Activated CD4-positive, alpha-beta T cell treated with anti-CD3 and anti-CD28 coated beads for 36 hours (primary cell): Measurements from ENCODE around the gene VPS25. TPM values are rescaled to one million over a fixed set of nuclear protein-coding genes. Genes with fewer than 3 reads are reported as not detected.
"Not testable (repeated sequence)": the region's sequence is repeated elsewhere in the genome, so short reads cannot be mapped to it uniquely, and the experiment has no call there.

Source experiments
- ATAC-seq: fragments of 200-7000 bp; cut with Tn5 transposase; one replicate; pipeline ENCODE4 v1.10.0; 2021; ENCODE audit warnings: mild to moderate bottlenecking, moderate library complexity
- CTCF ChIA-PET: fragments of 350-600 bp; sonication (Branson Sonifier 250); formaldehyde crosslinking; loops from one replicate; lab custom pipeline; 2021; ENCODE audit warnings: antibody characterized with exemption; lab: Charles Lee
- POLR2A ChIA-PET: fragments of 350-600 bp; sonication (Branson Sonifier 250); formaldehyde crosslinking; loops from one replicate; lab custom pipeline; 2021; ENCODE audit warnings: antibody characterized with exemption, inconsistent platforms; lab: Charles Lee
- DNase-seq: peaks from one replicate; pipeline ENCODE4 v3.0.0-alpha.2; 2020
- H3K27ac Mint-ChIP-seq: one replicate; pipeline ENCODE4 v1.8.0; 2021; ENCODE audit warnings: mixed read lengths
- H3K27me3 Mint-ChIP-seq: one replicate; pipeline ENCODE4 v1.8.0; 2021; ENCODE audit warnings: mixed read lengths
- H3K36me3 Mint-ChIP-seq: one replicate; pipeline ENCODE4 v1.8.0; 2021; ENCODE audit warnings: low read depth, mixed read lengths
- H3K4me1 Mint-ChIP-seq: one replicate; pipeline ENCODE4 v1.8.0; 2021; ENCODE audit warnings: mixed read lengths
- H3K4me3 Mint-ChIP-seq: one replicate; pipeline ENCODE4 v1.8.0; 2021; ENCODE audit warnings: mild to moderate bottlenecking, moderate library complexity, mixed read lengths
- H3K9me3 Mint-ChIP-seq: one replicate; pipeline ENCODE4 v1.8.0; 2021; ENCODE audit warnings: low read depth, mixed read lengths
- intact Hi-C, 2 experiments: fragments of 100-400 bp; cut with DNase I in 1 of 2; cut with micrococcal nuclease in 1 of 2; formaldehyde crosslinking; loops; one replicate each; pipeline versions ENCODE4 v1.14.2 to v1.15.1; 2022 to 2024; cut with DNase I, micrococcal nuclease
- total RNA-seq, 2 experiments: library from RNA; stranded (reverse); gene quantifications; one replicate each; pipeline ENCODE4 v1.2.3, GENCODE V29; 2021

VPS25 gene
- total RNA-seq, 2 experiments from 2014 or later, result 62.5 to 64.0 TPM

DNA sequence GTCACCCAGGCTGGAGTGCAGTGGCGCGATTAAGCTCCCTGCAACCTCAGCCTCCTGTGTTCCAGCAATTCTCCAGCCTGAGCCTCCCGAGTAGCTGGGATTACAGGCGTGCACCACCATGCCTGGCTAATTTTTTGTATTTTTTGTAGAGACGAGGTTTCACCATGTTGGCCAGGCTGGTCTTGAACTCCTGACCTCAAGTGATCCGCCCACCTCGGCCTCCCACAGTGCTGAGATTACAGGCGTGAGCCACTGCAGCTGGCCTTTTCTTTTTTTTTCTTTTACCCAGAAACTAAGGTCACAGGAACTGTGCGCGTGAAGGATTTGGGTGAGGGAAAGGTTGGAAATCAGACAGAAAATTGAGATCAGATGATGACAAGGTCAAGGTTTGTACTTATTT is 3.3 kb upstream of the VPS25 start:
- not testable (repeated sequence) for H3K36me3 Mint-ChIP-seq, ATAC-seq, DNase-seq, H3K27ac Mint-ChIP-seq, H3K9me3 Mint-ChIP-seq, H3K4me3 Mint-ChIP-seq
- intact Hi-C loops, result loop anchor here in 1 of 2 experiments (5.0 kb wide), 1 partner anchor 52 kb away; the partner anchor contains the start of gene BECN1
- Mint-ChIP-seq H3K27me3 (peaks cover 11% of the 10 kb centered on the region), H3K4me1 (peaks cover 22% of the 10 kb centered on the region)
- POLR2A ChIA-PET, result interaction anchor here (0.6 kb wide), 1 partner anchor 832 kb away, joined by 3 read pairs; no protein-coding TSS in a partner anchor
- CTCF ChIA-PET, result interaction anchor here (0.6 kb wide), 2 partner anchors 31 to 190 kb away, joined by 3 read pairs; no protein-coding TSS in a partner anchor

DNA sequence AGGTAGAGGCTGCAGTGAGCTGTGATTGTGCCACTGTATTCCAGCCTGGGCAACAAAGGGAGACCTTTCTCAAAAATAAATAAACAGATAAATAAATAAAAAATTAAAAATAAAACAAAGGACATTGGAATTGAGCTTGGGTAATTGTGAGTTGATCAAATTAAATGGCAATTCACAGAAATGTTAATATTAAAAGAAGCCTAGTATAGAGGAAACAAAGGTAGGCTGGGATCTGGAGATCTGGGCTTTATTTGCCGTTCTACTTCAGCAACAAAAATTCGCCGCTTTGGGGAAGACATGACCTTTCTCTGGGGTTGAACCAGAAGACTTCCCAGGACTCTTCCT is 332 bp upstream of the VPS25 start:
- DNase-seq (no peak), ATAC-seq (peak; percentile 30)
- ChIA-PET POLR2A (interaction anchor here (1.6 kb wide), 1 partner anchor 13 kb away, joined by 5 read pairs; no protein-coding TSS in a partner anchor), CTCF (interaction anchor here (0.6 to 3.1 kb wide), 6 partner anchors 9 to 586 kb away, joined by 3 to 23 read pairs (median 3); partner anchors contain the start of gene PSMC3IP)
- H3K4me1 Mint-ChIP-seq, result peaks cover 22% of the 10 kb centered on the region
- intact Hi-C loops, result loop anchor here (1.0 to 5.0 kb wide), 8 partner anchors 13 to 195 kb away; partner anchors contain the start of genes BECN1 (in 2 of the 2), CNTD1 (in 1 of the 2), COA3 (in 1 of the 2) and EZH1 (in 1 of the 2)
- H3K27ac Mint-ChIP-seq, result peak overlapping the region; percentile 95
- peaks cover 3% of the 10 kb centered on the region for H3K27me3 Mint-ChIP-seq
- H3K9me3 Mint-ChIP-seq, result no peaks in the 10 kb centered on the region
- H3K36me3 Mint-ChIP-seq, result peaks cover 24% of the 10 kb centered on the region
- peak overlapping the region; percentile 96 for H3K4me3 Mint-ChIP-seq

DNA sequence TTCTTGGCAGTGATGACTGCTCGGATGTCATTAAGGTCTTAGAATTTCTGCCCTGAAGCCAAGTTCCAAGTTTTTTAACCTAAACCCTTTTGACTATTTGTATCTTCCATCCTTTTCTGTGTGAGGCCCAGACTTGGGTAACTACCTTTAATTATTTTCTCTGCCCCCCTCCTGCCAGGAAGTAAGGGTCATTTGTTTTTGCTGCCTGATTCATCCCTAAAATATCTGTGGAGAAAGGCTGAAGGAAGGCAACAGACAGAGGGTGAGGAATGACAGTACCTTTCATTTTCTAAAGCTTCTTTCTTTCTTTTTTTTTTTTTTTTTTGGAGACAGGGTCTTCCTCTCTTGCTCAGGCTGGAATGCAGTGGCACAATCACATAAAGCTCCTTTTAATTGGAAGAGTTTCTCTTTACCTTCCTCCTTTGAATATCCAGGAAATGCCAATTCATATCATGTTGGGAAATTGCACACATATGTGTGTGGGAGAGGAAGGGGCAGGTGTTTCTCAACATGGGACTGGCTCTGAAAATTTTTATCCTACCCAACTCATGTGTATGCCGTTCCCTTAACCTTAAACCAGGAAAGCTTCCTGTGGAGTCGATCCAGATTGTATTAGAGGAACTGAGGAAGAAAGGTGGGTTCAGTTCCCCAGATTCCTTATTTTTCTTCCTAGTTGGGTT is 957 bp downstream of the VPS25 start:
- ATAC-seq, result no peak
- intact Hi-C loops, result loop anchor here in 1 of 2 experiments (5.0 kb wide), 1 partner anchor 48 kb away; the partner anchor contains the start of gene BECN1
- no peaks in the 10 kb centered on the region for H3K27me3 Mint-ChIP-seq

DNA sequence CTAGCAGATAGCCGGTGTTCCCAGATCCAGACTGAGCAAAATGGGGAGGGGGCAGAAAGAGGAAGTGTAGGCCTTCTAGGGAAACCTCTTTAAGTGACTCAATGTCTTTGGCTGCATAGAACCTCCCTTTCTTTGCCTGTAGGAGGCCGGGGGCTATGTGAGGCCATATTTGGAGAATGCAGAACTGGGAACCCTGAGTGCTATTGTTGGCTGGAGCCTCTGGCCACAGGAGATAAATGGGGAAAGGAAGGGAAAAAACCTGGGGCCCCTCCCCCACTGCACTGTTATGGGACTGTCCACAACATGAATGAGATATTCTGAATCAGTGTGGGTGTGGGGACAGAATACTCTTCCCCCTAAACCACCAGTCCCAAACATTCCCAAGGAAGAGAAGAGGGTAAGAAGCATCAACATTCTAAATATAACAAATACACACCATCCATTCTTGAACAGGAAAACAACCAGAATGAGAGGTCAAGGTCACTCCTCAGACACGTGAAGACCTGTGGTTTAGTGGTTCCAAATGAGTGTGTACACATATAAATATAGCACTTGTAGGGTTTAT is 2.4 kb downstream of the VPS25 start:
- H3K27me3 Mint-ChIP-seq, result no peaks in the 10 kb centered on the region
- intact Hi-C loops, result no loop called here
- ChIA-PET CTCF (no interaction called here), POLR2A (no interaction called here)
- peaks cover 36% of the 10 kb centered on the region for H3K36me3 Mint-ChIP-seq
- peaks cover 25% of the 10 kb centered on the region for H3K4me1 Mint-ChIP-seq
- H3K9me3 Mint-ChIP-seq, result no peaks in the 10 kb centered on the region
- no peak overlapping the region for H3K4me3 Mint-ChIP-seq
- DNase-seq, result no peak
- no peak for ATAC-seq
- no peak overlapping the region for H3K27ac Mint-ChIP-seq

More for the DNA sequence above, 957 bp downstream of the VPS25 start:
- DNase-seq, result no peak
- Mint-ChIP-seq H3K9me3 (no peaks in the 10 kb centered on the region), H3K4me3 (peak overlapping the region; percentile 96), H3K4me1 (peaks cover 22% of the 10 kb centered on the region), H3K36me3 (peaks cover 28% of the 10 kb centered on the region), H3K27ac (peak overlapping the region; percentile 95)
- POLR2A ChIA-PET, result interaction anchor here (0.7 to 0.8 kb wide), 2 partner anchors 8 to 13 kb away, joined by 3 read pairs; no protein-coding TSS in a partner anchor
- CTCF ChIA-PET, result interaction anchor here (0.6 to 3.1 kb wide), 7 partner anchors 9 to 196 kb away, joined by 3 to 23 read pairs (median 4); partner anchors contain the start of genes BECN1, COA3 and PSMC3IP

- DNase-seq (no peak), ATAC-seq (no peak)
- peaks cover 18% of the 10 kb centered on the region for H3K27me3 Mint-ChIP-seq
- CTCF ChIA-PET, result interaction anchor here (1.1 kb wide), 1 partner anchor 191 kb away, joined by 3 read pairs; no protein-coding TSS in a partner anchor
- H3K9me3 Mint-ChIP-seq, result no peaks in the 10 kb centered on the region
- POLR2A ChIA-PET, result no interaction called here
- H3K4me1 Mint-ChIP-seq, result peaks cover 18% of the 10 kb centered on the region
- H3K4me3 Mint-ChIP-seq, result no peak overlapping the region
- peaks cover 36% of the 10 kb centered on the region for H3K36me3 Mint-ChIP-seq
- no peak overlapping the region for H3K27ac Mint-ChIP-seq
- intact Hi-C loops, result no loop called here
Observed at GRCh38 chr17:42778570-42778969, 5.3 kb downstream of the VPS25 start.

GRCh38 chr17:42779304-42779935 is 6.2 kb downstream of the VPS25 start:
- no peaks in the 10 kb centered on the region for H3K9me3 Mint-ChIP-seq
- no peak for ATAC-seq
- intact Hi-C loops, result no loop called here
- ChIA-PET CTCF (no interaction called here), POLR2A (no interaction called here)
- DNase-seq, result no peak
- peaks cover 28% of the 10 kb centered on the region for H3K36me3 Mint-ChIP-seq
- H3K27ac Mint-ChIP-seq, result no peak overlapping the region
- peaks cover 26% of the 10 kb centered on the region for H3K27me3 Mint-ChIP-seq
- H3K4me3 Mint-ChIP-seq, result no peak overlapping the region
- peaks cover 15% of the 10 kb centered on the region for H3K4me1 Mint-ChIP-seq

DNA sequence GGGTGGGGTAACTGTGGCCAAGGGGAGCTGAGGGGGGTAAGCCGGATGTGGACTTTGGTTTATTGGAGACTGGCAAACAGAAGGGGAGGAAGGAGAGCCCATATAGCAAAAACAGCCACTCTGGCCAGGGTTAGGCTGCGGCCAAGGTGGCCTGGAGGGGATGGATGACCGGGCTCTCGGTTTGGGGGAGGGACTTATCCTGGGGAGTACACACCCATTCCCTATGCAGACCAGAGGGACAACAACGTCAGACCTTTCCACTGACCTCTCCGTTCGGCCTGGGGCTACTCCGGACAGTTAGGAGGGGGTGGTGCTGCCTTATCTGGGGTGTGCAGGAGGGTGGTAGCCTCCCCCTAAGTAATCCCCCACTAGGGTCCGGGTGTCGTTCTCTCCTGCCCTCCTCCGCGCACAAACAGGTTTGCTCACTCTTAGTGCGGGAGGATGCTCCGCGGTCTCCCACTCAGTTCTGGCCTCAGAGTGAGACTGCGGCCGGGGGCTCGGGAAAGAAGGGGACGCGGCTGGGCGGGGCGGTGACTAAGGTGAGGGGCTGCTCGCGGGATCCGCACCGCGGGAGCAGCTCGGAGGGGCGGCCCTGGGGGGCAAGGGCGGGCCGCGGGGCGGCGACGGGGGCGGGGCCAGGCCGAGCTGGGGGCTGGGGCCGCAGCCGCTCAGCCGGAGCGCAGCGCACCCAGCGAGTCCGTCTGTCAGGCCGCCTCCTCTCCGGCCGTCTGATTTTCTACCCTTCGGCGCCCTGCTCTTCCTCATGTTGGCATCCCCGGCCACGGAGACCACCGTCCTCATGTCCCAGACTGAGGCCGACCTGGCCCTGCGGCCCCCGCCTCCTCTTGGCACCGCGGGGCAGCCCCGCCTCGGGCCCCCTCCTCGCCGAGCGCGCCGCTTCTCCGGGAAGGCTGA is 6.9 kb downstream of the VPS25 start, which contains the start of gene WNK4:
Gene WNK4, plus strand, starts transcription at position 675 of the 915 bp plus-strand sequence. Its CDS starts 89 bp downstream, at position 764.
- no peaks in the 10 kb centered on the region for H3K9me3 Mint-ChIP-seq
- H3K4me1 Mint-ChIP-seq, result peaks cover 18% of the 10 kb centered on the region
- H3K27me3 Mint-ChIP-seq, result peaks cover 32% of the 10 kb centered on the region
- CTCF ChIA-PET, result no interaction called here
- ATAC-seq (peak; percentile 25), DNase-seq (no peak)
- POLR2A ChIA-PET, result interaction anchor here (0.5 kb wide), 1 partner anchor 178 kb away, joined by 4 read pairs; no protein-coding TSS in a partner anchor
- peaks cover 26% of the 10 kb centered on the region for H3K36me3 Mint-ChIP-seq
- no peak within 1 kb of the TSS for H3K27ac Mint-ChIP-seq
- intact Hi-C loops, result no loop called here
- no peak within 1 kb of the TSS for H3K4me3 Mint-ChIP-seq

GRCh38 chr17:42780851-42781638 is 7.8 kb downstream of the VPS25 start:
- ChIA-PET CTCF (no interaction called here), POLR2A (interaction anchor here (0.5 to 1.0 kb wide), 2 partner anchors 8 to 177 kb away, joined by 3 to 4 read pairs; partner anchors contain the start of gene VPS25)
- peaks cover 39% of the 10 kb centered on the region for H3K27me3 Mint-ChIP-seq
- H3K4me1 Mint-ChIP-seq, result peaks cover 22% of the 10 kb centered on the region
- DNase-seq (no peak), ATAC-seq (no peak)
- no peaks in the 10 kb centered on the region for H3K9me3 Mint-ChIP-seq
- peaks cover 20% of the 10 kb centered on the region for H3K36me3 Mint-ChIP-seq
- H3K4me3 Mint-ChIP-seq, result no peak overlapping the region
- intact Hi-C loops, result no loop called here
- no peak overlapping the region for H3K27ac Mint-ChIP-seq

DNA sequence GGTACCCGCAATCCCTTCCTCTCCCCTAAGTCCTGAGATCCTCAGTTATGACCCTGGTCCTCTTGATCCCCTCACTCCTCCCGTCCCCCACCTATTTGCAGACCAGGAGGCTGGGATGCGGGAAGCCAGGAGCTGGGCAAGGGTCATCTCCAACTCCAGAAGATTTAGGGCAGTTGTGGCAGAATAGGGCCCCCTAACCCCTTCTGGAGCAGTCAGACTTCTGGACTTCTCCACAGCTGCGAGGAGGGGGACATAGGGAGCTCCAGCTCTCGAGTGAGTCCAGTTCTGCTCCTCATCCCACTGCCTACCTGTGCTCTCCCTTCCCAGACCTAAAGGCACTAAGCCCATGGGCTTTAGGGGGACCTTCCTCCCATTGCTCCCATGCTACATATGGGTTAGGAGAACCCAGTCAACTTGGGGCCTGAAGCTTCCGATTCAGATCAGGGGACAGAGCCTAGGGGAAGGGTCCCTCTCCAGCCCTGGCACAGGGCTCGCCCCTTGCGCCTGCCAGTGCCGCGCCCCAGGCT is 8.5 kb downstream of the VPS25 start:
- Mint-ChIP-seq H3K36me3 (peaks cover 18% of the 10 kb centered on the region), H3K27me3 (peaks cover 42% of the 10 kb centered on the region), H3K9me3 (no peaks in the 10 kb centered on the region), H3K4me1 (peaks cover 22% of the 10 kb centered on the region), H3K27ac (no peak overlapping the region), H3K4me3 (no peak overlapping the region)
- intact Hi-C loops, result no loop called here
- ATAC-seq (no peak), DNase-seq (no peak)
- ChIA-PET CTCF (no interaction called here), POLR2A (interaction anchor here (1.0 kb wide), 1 partner anchor 8 kb away, joined by 3 read pairs; the partner anchor contains the start of gene VPS25)
